Hepatic stellate cell (primary cell): ENCODE results near the gene SERPINB7.

ENCODE experiments used
- DNase-seq: peaks from one replicate; pipeline ENCODE4 v3.0.0; 2011; ENCODE audit warnings: low spot score

Gene SERPINB7

DNA sequence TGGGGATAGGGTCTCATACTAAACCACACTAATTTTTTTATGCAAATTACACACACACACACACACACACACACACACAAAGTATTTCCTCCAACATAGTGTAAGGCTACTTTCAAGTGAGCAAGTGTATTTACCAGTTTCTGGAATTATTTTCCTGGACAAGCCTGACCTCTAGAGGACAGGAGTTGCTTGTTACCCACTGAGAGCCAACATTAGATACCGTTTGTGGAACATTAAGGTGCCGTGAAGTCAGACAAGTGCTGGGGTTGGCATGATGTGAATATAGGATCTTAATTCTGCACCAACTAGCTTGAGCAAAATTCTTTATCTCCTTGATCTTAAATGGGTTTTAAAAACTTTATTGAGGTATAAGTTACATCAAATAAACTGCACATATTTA, 72.9 kb downstream of the SERPINB7 start:
- no peak for DNase-seq

DNA sequence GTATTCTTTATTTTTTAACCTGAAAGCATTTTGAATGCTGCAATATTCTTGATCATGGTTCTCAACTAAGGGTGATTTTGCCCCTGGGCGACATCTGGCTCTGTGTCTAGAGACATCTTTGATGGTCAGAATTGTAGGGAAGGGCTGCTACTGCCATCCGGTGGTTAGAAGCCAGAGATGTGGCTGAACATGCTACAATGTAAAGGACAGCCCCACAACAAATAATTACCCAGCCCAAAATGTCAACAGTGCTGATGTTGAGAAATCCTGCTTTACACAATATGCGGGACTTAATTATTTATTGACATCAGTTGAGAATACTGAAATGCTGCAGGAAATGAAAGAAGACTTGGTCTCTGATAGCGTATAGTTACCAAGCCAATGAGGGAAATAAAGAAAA, 74.8 kb downstream of the SERPINB7 start:
- no peak for DNase-seq

DNA sequence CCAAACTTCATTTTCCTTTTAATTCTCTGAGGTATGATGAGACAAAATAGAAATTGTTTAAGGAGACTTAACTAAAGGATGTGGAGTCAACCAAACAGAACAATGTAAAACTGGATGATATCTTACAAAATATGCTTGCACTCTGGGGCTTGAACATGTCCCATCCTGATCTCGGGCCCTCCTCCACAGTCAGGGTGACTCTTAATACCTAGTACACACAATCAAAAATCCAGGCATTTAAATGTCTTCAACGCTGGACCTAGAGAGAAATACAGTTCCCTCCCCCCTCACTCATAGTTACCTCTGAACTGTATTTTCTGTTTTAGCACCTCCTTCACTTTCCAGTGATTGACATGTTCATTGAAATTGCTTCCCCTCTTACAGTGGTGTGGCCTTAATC, 75.4 kb downstream of the SERPINB7 start:
- DNase-seq = no peak
